H1 (cell line): Measurements from ENCODE around the gene FSTL4. TPM values are rescaled to one million over a fixed set of nuclear protein-coding genes. Genes with fewer than 3 reads are reported as not detected.

Source experiments
- CTCF ChIA-PET: fragments of 300-600 bp; sonication (Branson Sonifier 250); formaldehyde crosslinking; loops from one replicate; lab custom pipeline; 2021; ENCODE audit not compliant: partially characterized antibody; lab: Charles Lee
- POLR2A ChIA-PET: fragments of 300-600 bp; sonication (Branson Sonifier 250); formaldehyde crosslinking; loops from one replicate; lab custom pipeline; 2021; ENCODE audit warnings: inconsistent platforms; ENCODE audit not compliant: partially characterized antibody; lab: Charles Lee
- DNase-seq, 2 experiments: peaks; one replicate each; pipeline versions ENCODE4 v3.0.0 to v3.0.0-alpha.2; 2010 to 2022; ENCODE audit warnings: low spot score in 2 of 2, low read depth in 1 of 2, mixed read lengths in 1 of 2
- FAIRE-seq: peaks from 2 replicates; lab custom pipeline; 2011; peaks lifted over from hg19 to GRCh38; lab: Jason Lieb, UNC
- H2AFZ ChIP-seq: 2 replicates; pipeline ENCODE4 v1.8.1; 2012; ENCODE audit warnings: low read length, inconsistent platforms
- H2AK5ac ChIP-seq: 2 replicates; pipeline ENCODE4 v1.6.1; 2013; ENCODE audit warnings: low read depth, low read length
- H2BK120ac ChIP-seq: replicated peaks from 2 replicates; pipeline ENCODE3; 2013; ENCODE audit warnings: low read depth, low read length, inconsistent platforms
- H2BK12ac ChIP-seq: 2 replicates; pipeline ENCODE4 v1.6.1; 2013; ENCODE audit warnings: low read depth, low read length
- H2BK15ac ChIP-seq: 2 replicates; pipeline ENCODE4 v1.6.1; 2013; ENCODE audit warnings: low read length
- H2BK20ac ChIP-seq: 2 replicates; pipeline ENCODE4 v1.6.1; 2013; ENCODE audit warnings: low read length
- H2BK5ac ChIP-seq: 2 replicates; pipeline ENCODE4 v1.6.1; 2013; ENCODE audit warnings: low read depth, low read length
- H3K14ac ChIP-seq: 2 replicates; pipeline ENCODE4 v1.6.1; 2013; ENCODE audit warnings: inconsistent platforms; ENCODE audit not compliant: insufficient read length
- H3K18ac ChIP-seq: 2 replicates; pipeline ENCODE4 v1.6.1; 2013; ENCODE audit warnings: low read length; ENCODE audit errors: extremely low read depth
- H3K23ac ChIP-seq: 2 replicates; pipeline ENCODE4 v1.6.1; 2013; ENCODE audit warnings: inconsistent platforms; ENCODE audit not compliant: insufficient read length
- H3K23me2 ChIP-seq: 2 replicates; pipeline ENCODE4 v1.6.1; 2013; ENCODE audit warnings: low read depth, low read length
- H3K27ac ChIP-seq: 2 replicates; pipeline ENCODE4 v1.6.1; 2011; ENCODE audit warnings: low read depth, low read length, inconsistent platforms
- H3K27me3 ChIP-seq, 4 experiments: replicated peaks in 1 of 4; 1 replicate in 1 of 4; 2 replicates in 3 of 4; pipeline versions ENCODE4 v1.6.1 to v1.8.1; 2011 to 2013; ENCODE audit warnings: low read length in 3 of 4, mild to moderate bottlenecking in 3 of 4, inconsistent platforms in 2 of 4, mixed read lengths in 2 of 4, moderate library complexity in 1 of 4; ENCODE audit not compliant: control insufficient read depth in 3 of 4, insufficient read depth in 3 of 4; ENCODE audit errors: extremely low read depth in 1 of 4
- H3K36me3 ChIP-seq, 4 experiments: 2 replicates each; pipeline versions ENCODE4 v1.6.1 to v1.8.1; 2011 to 2013; ENCODE audit warnings: mild to moderate bottlenecking in 4 of 4, low read length in 3 of 4, moderate library complexity in 2 of 4, control low read depth in 1 of 4, inconsistent platforms in 1 of 4; ENCODE audit not compliant: insufficient read depth in 4 of 4, control insufficient read depth in 2 of 4
- H3K4ac ChIP-seq: replicated peaks from 2 replicates; pipeline ENCODE3; 2013; ENCODE audit warnings: low read length, low read depth, mixed read lengths, inconsistent platforms; ENCODE audit not compliant: insufficient read length
- H3K4me1 ChIP-seq, 4 experiments: replicated peaks in 1 of 4; 1 replicate in 1 of 4; 2 replicates in 3 of 4; pipeline versions ENCODE4 v1.6.1 to v1.8.1; 2011 to 2013; ENCODE audit warnings: low read length in 3 of 4, inconsistent platforms in 2 of 4, mixed read lengths in 1 of 4; ENCODE audit not compliant: insufficient read depth in 4 of 4, control insufficient read depth in 3 of 4
- H3K4me2 ChIP-seq, 2 experiments: 2 replicates each; pipeline versions ENCODE4 v1.6.1 to v1.8.1; 2011 to 2013; ENCODE audit warnings: low read depth in 2 of 2, low read length in 2 of 2, control low read depth in 1 of 2, inconsistent platforms in 1 of 2, mild to moderate bottlenecking in 1 of 2; ENCODE audit not compliant: insufficient read depth in 1 of 2
- H3K4me3 ChIP-seq, 4 experiments: fragments of 200-600, 300-600 bp in 1 of 4; sonication (generic), shearing (Covaris generic), sonication (Bioruptor Twin) in 1 of 4; 2 replicates each; pipeline versions ENCODE4 v1.5.1 to v1.8.1; 2011 to 2016; ENCODE audit warnings: low read length in 4 of 4, low read depth in 3 of 4, control low read depth in 2 of 4, inconsistent platforms in 2 of 4, mild to moderate bottlenecking in 2 of 4, mixed read lengths in 1 of 4, moderate library complexity in 1 of 4; ENCODE audit not compliant: insufficient read depth in 2 of 4; ENCODE audit errors: extremely low read depth in 1 of 4
- H3K56ac ChIP-seq: replicated peaks from 2 replicates; pipeline ENCODE3; 2013; ENCODE audit warnings: low read depth, mild to moderate bottlenecking, mixed read lengths, low read length, inconsistent platforms; ENCODE audit not compliant: insufficient read length
- H3K79me1 ChIP-seq: 2 replicates; pipeline ENCODE4 v1.6.1; 2013; ENCODE audit warnings: low read depth, low read length, control low read depth
- H3K79me2 ChIP-seq, 2 experiments: 2 replicates each; pipeline versions ENCODE4 v1.6.1 to v1.8.1; 2012 to 2013; ENCODE audit warnings: low read length in 2 of 2, mild to moderate bottlenecking in 2 of 2, inconsistent platforms in 1 of 2; ENCODE audit not compliant: insufficient read depth in 2 of 2, control insufficient read depth in 1 of 2
- H3K9ac ChIP-seq, 4 experiments: replicated peaks in 1 of 4; 1 replicate in 1 of 4; 2 replicates in 3 of 4; pipeline versions ENCODE4 v1.6.1 to v1.8.1; 2011 to 2013; ENCODE audit warnings: low read depth in 3 of 4, low read length in 3 of 4, control low read depth in 2 of 4, mild to moderate bottlenecking in 2 of 4, moderate library complexity in 2 of 4, inconsistent platforms in 1 of 4; ENCODE audit errors: extremely low read depth in 1 of 4
- H3K9me3 ChIP-seq, 2 experiments: 2 replicates each; pipeline versions ENCODE4 v1.6.1 to v1.8.1; 2012 to 2013; ENCODE audit warnings: mild to moderate bottlenecking in 2 of 2, moderate library complexity in 2 of 2, control low read depth in 1 of 2, inconsistent platforms in 1 of 2, low read depth in 1 of 2, low read length in 1 of 2, mixed read lengths in 1 of 2; ENCODE audit not compliant: insufficient read depth in 2 of 2
- H4K20me1 ChIP-seq, 2 experiments: replicated peaks in 1 of 2; 2 replicates each; pipeline versions ENCODE3 to v1.8.1; 2011 to 2013; ENCODE audit warnings: inconsistent platforms in 2 of 2, low read length in 2 of 2, mild to moderate bottlenecking in 1 of 2; ENCODE audit not compliant: insufficient read depth in 2 of 2, control insufficient read depth in 1 of 2
- H4K5ac ChIP-seq: 2 replicates; pipeline ENCODE4 v1.6.1; 2013; ENCODE audit warnings: low read length, low read depth, mixed read lengths, inconsistent platforms; ENCODE audit not compliant: insufficient read length
- H4K8ac ChIP-seq: 2 replicates; pipeline ENCODE4 v1.8.0; 2013; ENCODE audit warnings: mild to moderate bottlenecking, moderate library complexity, low read length, inconsistent platforms; ENCODE audit not compliant: insufficient read depth; ENCODE audit errors: extremely low read depth
- H4K91ac ChIP-seq: replicated peaks from 2 replicates; pipeline ENCODE3; 2013; ENCODE audit warnings: low read length, mixed read lengths, inconsistent platforms; ENCODE audit not compliant: insufficient read length
- EGR1 ChIP-seq: IDR thresholded peaks from 2 replicates; pipeline ENCODE4 v1.6.1; 2011; ENCODE audit warnings: low read depth, low read length, borderline replicate concordance
- WGBS, 2 experiments: shearing (Covaris generic) in 1 of 2; methylation state at CpG; one replicate each; pipeline versions ENCODE4 v1.1.6 to v1.1.7; 2013 to 2015; ENCODE audit warnings: low lambda C conversion rate in 2 of 2, mixed read lengths in 2 of 2, inconsistent platforms in 1 of 2, low coverage in 1 of 2, missing lambda C conversion rate in 1 of 2; ENCODE audit not compliant: insufficient replicate concordance in 2 of 2, insufficient coverage in 1 of 2, insufficient read length in 1 of 2; ENCODE audit errors: extremely low coverage in 1 of 2, missing lambda C conversion rate in 1 of 2; 5-methylcytosine and 5-hydroxymethylcytosine counted together
- polyA plus RNA-seq, 7 experiments: library from polyadenylated mRNA; depleted of rRNA in 3 of 7; stranded (reverse) in 5 of 7; unstranded in 2 of 7; fragments of >200 nt in 5 of 7; fragments of 200-250 nt in 2 of 7; gene quantifications; 1 replicate in 5 of 7; 2 replicates in 1 of 7; 4 replicates in 1 of 7; pipeline versions ENCODE4 v1.2.1 to v1.2.3, GENCODE V29; 2011 to 2013; ENCODE audit warnings: missing spikeins in 2 of 7, mixed read lengths in 2 of 7
- total RNA-seq: library from RNA; stranded (reverse); fragmentation: NEBNext Ultra II Directional; extraction: Animal tissue kit (Norgen Biotek cat#: 25700); gene quantifications from 2 replicates; pipeline ENCODE4 v1.2.1, GENCODE V29; 2021

FSTL4 gene
- total and polyA plus RNA-seq, 2 of the 8 experiments (the other 6 are each of a cell fraction or from before 2014, with no cell fraction given), result 3.1 to 4.1 TPM

DNA sequence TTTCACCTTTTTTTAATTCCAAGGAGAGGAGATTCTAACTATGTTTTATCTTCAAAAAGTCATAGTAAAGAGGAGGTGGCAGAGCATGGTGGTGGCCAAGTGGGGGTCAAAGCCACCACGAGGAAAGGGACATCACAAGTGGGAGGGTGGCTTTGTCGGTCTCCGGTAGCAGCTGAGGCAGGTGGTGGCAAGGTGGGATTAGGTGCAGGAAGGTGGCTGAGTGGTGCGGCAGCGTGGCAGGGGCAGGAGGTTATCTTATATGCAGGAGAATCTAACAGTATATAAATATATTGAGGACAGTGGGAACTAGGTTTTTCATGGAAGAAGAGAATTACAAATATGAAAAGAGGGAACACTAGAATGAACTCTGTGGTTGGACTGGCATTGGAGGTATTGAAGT lies 196.8 kb downstream of the FSTL4 start:
- H3K27ac ChIP-seq, result no peak overlapping the region
- no peak overlapping the region for H3K4me2 ChIP-seq
- no peak overlapping the region for H3K23ac ChIP-seq
- H2BK5ac ChIP-seq, result no peak overlapping the region
- no peak overlapping the region for H3K4ac ChIP-seq
- WGBS, 2 experiments, result 94% methylated on average over 5 of the region's 5 CpGs; no CpG with 5 or more reads in 1 of the 2 experiments
- H3K56ac ChIP-seq, result no peak overlapping the region
- no peaks in the 10 kb centered on the region for H3K9me3 ChIP-seq
- H3K23me2 ChIP-seq, result no peaks in the 10 kb centered on the region
- H3K4me3 ChIP-seq, result no peak overlapping the region
- no peak overlapping the region for H2AFZ ChIP-seq
- H3K79me2 ChIP-seq, result no peaks in the 10 kb centered on the region
- H2AK5ac ChIP-seq, result no peak overlapping the region
- H4K8ac ChIP-seq, result no peak overlapping the region
- H2BK20ac ChIP-seq, result no peak overlapping the region
- ChIA-PET CTCF (interaction anchor here (0.6 to 1.7 kb wide), 8 partner anchors 7 to 130 kb away, joined by 3 to 8 read pairs (median 3); no protein-coding TSS in a partner anchor), POLR2A (no interaction called here)
- H2BK120ac ChIP-seq, result no peak overlapping the region
- no peak overlapping the region for H4K5ac ChIP-seq
- no peak overlapping the region for H4K91ac ChIP-seq
- H4K20me1 ChIP-seq, result no peaks in the 10 kb centered on the region
- no peak overlapping the region; the same call in 1 of the 2 replicates for H2BK12ac ChIP-seq
- no peak overlapping the region for H3K18ac ChIP-seq
- TF ChIP-seq EGR1, result no peak
- DNase-seq (peak in 1 of 2 experiments; percentile 6), FAIRE-seq (no peak)
- H2BK15ac ChIP-seq, result no peak overlapping the region
- H3K14ac ChIP-seq, result no peak overlapping the region
- no peaks in the 10 kb centered on the region for H3K27me3 ChIP-seq
- no peaks in the 10 kb centered on the region for H3K4me1 ChIP-seq
- no peaks in the 10 kb centered on the region for H3K36me3 ChIP-seq
- H3K79me1 ChIP-seq, result no peaks in the 10 kb centered on the region
- no peak overlapping the region for H3K9ac ChIP-seq
